H1 (cell line): ENCODE results near the gene HES4. TPM values are rescaled to one million over a fixed set of nuclear protein-coding genes. Genes with fewer than 3 reads are reported as not detected.

Experiments
- GABPA ChIP-seq: IDR thresholded peaks from 2 replicates; pipeline ENCODE4 v1.6.1; 2011; ENCODE audit warnings: mild to moderate bottlenecking, low read length, moderate library complexity, borderline replicate concordance; ENCODE audit not compliant: insufficient read depth
- PHF8 ChIP-seq: fragments of 200-600 bp; sonication (generic); conservative IDR thresholded peaks from 2 replicates; pipeline ENCODE4 v1.7.1; 2012; ENCODE audit warnings: low read depth, mild to moderate bottlenecking, inconsistent platforms, low read length, moderate library complexity
- SAP30 ChIP-seq: fragments of 300-600 bp; sonication (generic); IDR thresholded peaks from 2 replicates; pipeline ENCODE4 v1.7.1; 2012; ENCODE audit warnings: low read length, moderate library complexity, mild to moderate bottlenecking, inconsistent platforms; ENCODE audit not compliant: insufficient read depth, insufficient replicate concordance
- TBP ChIP-seq: IDR thresholded peaks from 2 replicates; pipeline ENCODE4 v1.6.1; 2011; ENCODE audit warnings: low read depth, low read length, improper control_type of control experiment
- polyA plus RNA-seq, 7 experiments: library from polyadenylated mRNA; depleted of rRNA in 3 of 7; stranded (reverse) in 5 of 7; unstranded in 2 of 7; fragments of >200 nt in 5 of 7; fragments of 200-250 nt in 2 of 7; gene quantifications; 1 replicate in 5 of 7; 2 replicates in 1 of 7; 4 replicates in 1 of 7; pipeline versions ENCODE4 v1.2.1 to v1.2.3, GENCODE V29; 2011 to 2013; ENCODE audit warnings: missing spikeins in 2 of 7, mixed read lengths in 2 of 7
- total RNA-seq: library from RNA; stranded (reverse); fragmentation: NEBNext Ultra II Directional; extraction: Animal tissue kit (Norgen Biotek cat#: 25700); gene quantifications from 2 replicates; pipeline ENCODE4 v1.2.1, GENCODE V29; 2021

The HES4 gene
- total and polyA plus RNA-seq, 2 of the 8 experiments (the other 6 are each of a cell fraction or from before 2014, with no cell fraction given) = 2.8 to 3.5 TPM

GRCh38 chr1:1037366-1038327 lies 37.8 kb upstream of the HES4 start (continued):
- no peak for TF ChIP-seq GABPA
- TF ChIP-seq SAP30 = no peak
- no peak for TF ChIP-seq TBP
- no peak for TF ChIP-seq PHF8
